Smooth muscle cell (in vitro differentiated cells): ENCODE results near the gene PHLDA2. TPM values are rescaled to one million over a fixed set of nuclear protein-coding genes. Genes with fewer than 3 reads are reported as not detected.

Experiments used
- DNase-seq: peaks from one replicate; lab custom pipeline; 2025; ENCODE audit not compliant: unreplicated experiment; lab: John Stamatoyannopoulos, UW
- H2AFZ ChIP-seq: fragments of 200-600 bp; sonication (generic); 2 replicates; pipeline ENCODE4 v1.6.0; 2016; ENCODE audit warnings: antibody characterized with exemption, low read depth, mild to moderate bottlenecking
- H3F3A ChIP-seq: fragments of 200-600 bp; sonication (generic); 2 replicates; pipeline ENCODE4 v1.6.0; 2017; ENCODE audit warnings: antibody characterized with exemption, low read depth
- H3K27ac ChIP-seq: fragments of 200-600 bp; sonication (generic); 2 replicates; pipeline ENCODE4 v1.5.1; 2016; ENCODE audit warnings: low read depth, mild to moderate bottlenecking
- H3K27me3 ChIP-seq: fragments of 200-600 bp; sonication (generic); 2 replicates; pipeline ENCODE4 v1.6.1; 2016; ENCODE audit warnings: low read depth, mild to moderate bottlenecking
- H3K36me3 ChIP-seq: fragments of 200-600 bp; sonication (generic); 2 replicates; pipeline ENCODE4 v1.5.1; 2016; ENCODE audit warnings: low read depth
- H3K4me1 ChIP-seq: fragments of 200-600 bp; sonication (generic); 2 replicates; pipeline ENCODE4 v1.5.1; 2016; ENCODE audit warnings: low read depth
- H3K4me2 ChIP-seq: fragments of 200-600 bp; sonication (generic); 2 replicates; pipeline ENCODE4 v1.6.0; 2016; ENCODE audit warnings: mild to moderate bottlenecking
- H3K4me3 ChIP-seq: fragments of 200-600 bp; sonication (generic); 2 replicates; pipeline ENCODE4 v1.5.1; 2016; ENCODE audit warnings: mild to moderate bottlenecking
- H3K79me2 ChIP-seq: fragments of 200-600 bp; sonication (generic); 2 replicates; pipeline ENCODE4 v1.6.0; 2016; ENCODE audit warnings: low read depth, mild to moderate bottlenecking
- H3K9ac ChIP-seq: fragments of 200-600 bp; sonication (generic); 2 replicates; pipeline ENCODE4 v1.6.0; 2016; ENCODE audit warnings: low read depth
- H3K9me3 ChIP-seq: fragments of 200-600 bp; sonication (generic); replicated peaks from 2 replicates; pipeline ENCODE4 v1.5.1; 2016; ENCODE audit warnings: low read depth
- H4K20me1 ChIP-seq: fragments of 200-600 bp; sonication (generic); 2 replicates; pipeline ENCODE4 v1.6.0; 2016; ENCODE audit warnings: low read depth
- CTCF ChIP-seq: fragments of 200-600 bp; sonication (generic); IDR thresholded peaks from 2 replicates; pipeline ENCODE4 v1.5.1; 2017; ENCODE audit warnings: borderline replicate concordance, mild to moderate bottlenecking, antibody characterized with exemption; ENCODE audit not compliant: insufficient read depth, poor library complexity, severe bottlenecking
- WGBS: methylation state at CpG from one replicate; pipeline ENCODE4 v1.1.7; 2016; ENCODE audit warnings: low lambda C conversion rate; 5-methylcytosine and 5-hydroxymethylcytosine counted together
- polyA plus RNA-seq: library from polyadenylated mRNA; unstranded; fragments of >200 nt; fragmentation: Nextera tagmentation; extraction: Ambion mirVana; gene quantifications from 2 replicates; pipeline ENCODE4 v1.2.1, GENCODE V29; 2016
- total RNA-seq: library from RNA; depleted of rRNA; stranded (reverse); fragments of >200 nt; gene quantifications from 2 replicates; pipeline ENCODE4 v1.2.3, GENCODE V29; 2014

Gene PHLDA2
- total and polyA plus RNA-seq, 2 experiments from 2014 or later, result 11.0 to 89.3 TPM

GRCh38 chr11:2919188-2919587 is 10.0 kb downstream of the PHLDA2 start:
- Histone ChIP-seq H3K4me1 (no peaks in the 10 kb centered on the region), H3F3A (no peaks in the 10 kb centered on the region), H3K79me2 (no peaks in the 10 kb centered on the region), H3K4me2 (no peak overlapping the region), H3K27me3 (no peaks in the 10 kb centered on the region), H3K9ac (no peak overlapping the region), H2AFZ (no peak overlapping the region), H3K27ac (no peak overlapping the region), H3K9me3 (no peaks in the 10 kb centered on the region), H3K36me3 (no peaks in the 10 kb centered on the region), H3K4me3 (no peak overlapping the region), H4K20me1 (no peaks in the 10 kb centered on the region)
- DNase-seq, result no peak
- no peak for TF ChIP-seq CTCF
- 94% methylated on average over 7 of the region's 9 CpGs for WGBS

- no peaks in the 10 kb centered on the region for H4K20me1 ChIP-seq
- H3K4me2 ChIP-seq, result no peak overlapping the region
- 91% methylated on average over 25 of the region's 25 CpGs for WGBS
- H3K27me3 ChIP-seq, result no peaks in the 10 kb centered on the region
- no peak overlapping the region for H2AFZ ChIP-seq
- DNase-seq, result no peak
- no peak overlapping the region for H3K27ac ChIP-seq
- no peaks in the 10 kb centered on the region for H3K9me3 ChIP-seq
- H3K4me3 ChIP-seq, result no peak overlapping the region
- no peak for TF ChIP-seq CTCF
- H3K4me1 ChIP-seq, result peaks cover 5% of the 10 kb centered on the region
- no peaks in the 10 kb centered on the region for H3F3A ChIP-seq
- H3K79me2 ChIP-seq, result no peaks in the 10 kb centered on the region
- H3K36me3 ChIP-seq, result no peaks in the 10 kb centered on the region
- H3K9ac ChIP-seq, result no peak overlapping the region
Observed at GRCh38 chr11:2917842-2918490, 11.3 kb downstream of the PHLDA2 start.

- Histone ChIP-seq H3K79me2 (no peaks in the 10 kb centered on the region), H3K27ac (no peak overlapping the region), H3K9ac (no peak overlapping the region), H4K20me1 (no peaks in the 10 kb centered on the region), H3K36me3 (no peaks in the 10 kb centered on the region), H3K4me3 (no peak overlapping the region), H3K9me3 (no peaks in the 10 kb centered on the region), H3K4me2 (no peak overlapping the region), H3F3A (no peaks in the 10 kb centered on the region), H3K4me1 (peaks cover 13% of the 10 kb centered on the region), H2AFZ (no peak overlapping the region), H3K27me3 (no peaks in the 10 kb centered on the region)
- 94% methylated on average over 16 of the region's 16 CpGs for WGBS
- no peak for TF ChIP-seq CTCF
- DNase-seq, result no peak
Observed at GRCh38 chr11:2916892-2917645, 12.2 kb downstream of the PHLDA2 start.
